HG03175 (cell line): ENCODE results near the gene UCN2.
"Not testable (repeated sequence)": the region's sequence is repeated elsewhere in the genome, so short reads cannot be mapped to it uniquely, and the experiment has no call there.

Experiments used
- ATAC-seq: cut with Tn5 transposase; IDR thresholded peaks from one replicate; pipeline ENCODE4 v1.9.1; 2021; ENCODE audit warnings: mild to moderate bottlenecking, moderate library complexity; ENCODE audit not compliant: unreplicated experiment

The UCN2 gene

DNA sequence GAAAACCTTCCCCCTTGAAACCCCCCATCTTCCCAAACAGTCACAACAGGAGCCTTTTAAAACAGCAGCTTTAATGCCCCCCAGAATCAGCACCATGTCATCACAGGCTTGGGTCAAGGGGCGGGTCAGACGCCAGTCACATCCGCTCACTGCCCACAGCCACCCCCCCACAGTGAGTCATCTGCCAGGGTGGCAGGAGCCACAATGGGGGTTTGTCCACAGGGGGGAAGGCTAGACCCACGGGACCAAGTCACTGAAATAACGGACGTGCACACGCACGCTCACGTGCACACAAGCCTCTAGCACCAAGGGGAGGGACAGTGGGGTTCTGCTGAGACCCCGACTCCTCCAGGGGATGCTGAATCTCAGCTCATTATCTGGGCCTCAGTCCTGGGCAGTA is 441 bp upstream of the UCN2 start:
- ATAC-seq: no peak

GRCh38 chr3:48562367-48563095 is 1.1 kb downstream of the UCN2 start:
- no peak for ATAC-seq

DNA sequence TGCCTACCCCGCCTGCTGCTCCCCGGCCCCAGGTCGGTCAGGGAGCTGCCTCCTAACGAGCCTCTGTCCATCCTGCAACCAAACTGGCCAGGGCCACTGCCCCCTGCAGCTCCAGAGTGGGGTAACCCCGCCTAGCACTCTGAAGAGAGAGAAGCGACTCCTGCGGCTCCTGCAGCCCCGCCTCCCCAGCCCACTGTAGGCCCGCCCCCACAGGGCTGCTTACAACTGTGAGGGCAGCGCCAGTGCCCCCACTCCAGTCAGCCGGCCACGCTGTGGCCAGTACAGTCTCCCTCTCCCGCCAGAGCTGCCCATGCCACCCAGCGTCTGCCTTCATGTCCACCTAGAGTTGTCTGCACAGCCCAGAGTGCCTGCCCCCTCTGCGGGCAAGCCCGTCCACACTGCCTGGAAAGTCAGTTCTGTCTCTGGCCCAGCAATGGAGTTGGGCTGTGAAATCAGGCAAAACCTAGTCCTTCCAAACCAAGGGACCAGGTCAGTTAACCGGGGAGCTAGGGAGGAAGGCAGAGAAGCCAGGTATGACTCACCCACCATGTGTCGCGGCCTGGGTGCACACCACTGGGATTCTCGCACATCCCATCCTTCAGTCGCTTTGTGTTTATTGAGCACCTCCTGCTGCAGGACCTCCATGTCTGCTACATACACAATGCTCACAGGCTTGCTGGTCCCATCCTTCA is 2.4 kb downstream of the UCN2 start:
- ATAC-seq: no peak

- no peak for ATAC-seq
Measured at GRCh38 chr3:48560648-48561018, 2.9 kb downstream of the UCN2 start.

- no peak for ATAC-seq
Measured at GRCh38 chr3:48558493-48559134, 5.0 kb downstream of the UCN2 start.

DNA sequence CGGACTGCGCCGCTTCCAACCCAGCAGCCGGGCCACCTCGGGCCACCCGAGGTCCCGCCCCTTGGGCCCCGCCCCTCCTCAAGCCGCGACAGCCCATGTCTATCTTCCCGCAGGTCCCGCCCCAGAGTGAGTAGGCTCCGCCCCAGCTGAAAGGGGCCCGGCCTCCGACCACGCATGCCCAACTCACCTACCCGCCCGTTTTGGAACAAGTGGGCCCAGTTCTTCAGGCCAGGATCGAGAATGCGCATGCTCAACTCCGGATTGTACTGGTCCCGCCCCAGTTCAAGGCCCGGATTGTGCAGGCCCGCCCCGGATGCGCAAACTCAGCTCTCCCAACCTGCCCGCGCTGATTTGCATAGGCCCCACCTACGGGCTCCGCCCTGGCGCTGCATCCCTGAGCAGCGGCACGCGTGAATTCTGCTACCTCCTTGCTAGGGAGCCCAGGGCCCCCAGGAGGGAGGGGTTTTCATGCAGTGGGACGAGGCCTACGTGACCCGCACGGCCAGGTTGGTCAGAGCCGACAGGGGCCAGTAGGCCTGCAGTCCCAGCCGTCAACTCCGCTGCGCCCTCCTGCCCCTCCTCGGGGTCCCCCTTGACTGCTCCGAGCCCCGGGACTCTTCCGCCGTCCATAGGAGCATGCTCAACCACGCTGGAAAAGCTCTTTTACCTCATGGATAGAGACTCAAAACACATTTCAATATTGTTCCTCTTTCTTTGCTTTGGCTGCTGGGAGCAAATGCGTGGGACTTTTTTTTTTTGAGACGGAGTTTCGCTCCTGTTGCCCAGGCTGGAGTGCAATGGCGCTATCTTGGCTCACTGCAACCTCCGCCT is 6.6 kb downstream of the UCN2 start, which contains the start of gene PFKFB4:
Gene PFKFB4 (minus strand): TSS at position 8 of the 831 bp plus-strand sequence. CDS start 26 bp downstream, outside the sequence.
- ATAC-seq: peak; percentile 88

DNA sequence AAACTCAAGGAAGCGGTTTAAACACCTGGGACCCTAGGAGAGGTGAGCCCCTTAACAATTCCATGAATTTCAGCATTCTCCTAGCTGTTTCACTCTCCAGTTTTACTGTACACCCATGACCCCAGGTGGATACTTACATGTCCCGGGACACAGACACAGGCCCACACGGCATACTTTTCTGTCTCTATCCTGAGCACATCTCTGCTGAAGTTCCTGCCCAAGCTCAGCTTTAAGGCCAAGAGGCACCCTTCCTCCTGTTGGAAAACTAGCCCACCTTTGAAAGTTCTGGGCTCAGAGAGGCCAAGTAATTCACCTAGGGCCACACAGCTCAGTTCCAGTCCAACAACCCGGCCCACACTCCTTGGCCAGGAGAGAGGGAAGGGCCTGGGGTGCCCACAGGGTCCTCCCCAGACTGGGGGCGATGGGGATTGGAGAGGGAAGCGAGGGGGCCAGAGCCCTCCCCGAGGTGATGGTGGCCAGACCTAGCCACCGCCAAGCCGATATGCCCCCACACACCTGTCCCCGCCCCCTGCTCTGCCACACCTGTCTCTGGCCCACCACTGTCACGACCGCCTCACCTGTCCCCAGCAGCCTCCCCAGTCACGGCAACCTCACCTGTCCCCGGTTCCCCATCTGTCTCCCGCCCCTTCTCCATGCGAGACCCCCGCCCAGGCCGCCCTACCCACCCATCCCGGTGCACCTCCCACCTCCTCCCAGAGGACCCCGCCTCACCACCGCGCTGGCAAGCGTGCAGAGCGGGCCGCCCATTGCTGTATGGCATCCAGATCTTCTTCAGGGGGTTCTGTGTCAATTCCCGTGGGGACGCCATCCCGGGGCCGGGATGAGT is 7.4 kb downstream of the UCN2 start:
- no peak for ATAC-seq

- no peak for ATAC-seq
Measured at GRCh38 chr3:48555231-48555948, 8.2 kb downstream of the UCN2 start.

DNA sequence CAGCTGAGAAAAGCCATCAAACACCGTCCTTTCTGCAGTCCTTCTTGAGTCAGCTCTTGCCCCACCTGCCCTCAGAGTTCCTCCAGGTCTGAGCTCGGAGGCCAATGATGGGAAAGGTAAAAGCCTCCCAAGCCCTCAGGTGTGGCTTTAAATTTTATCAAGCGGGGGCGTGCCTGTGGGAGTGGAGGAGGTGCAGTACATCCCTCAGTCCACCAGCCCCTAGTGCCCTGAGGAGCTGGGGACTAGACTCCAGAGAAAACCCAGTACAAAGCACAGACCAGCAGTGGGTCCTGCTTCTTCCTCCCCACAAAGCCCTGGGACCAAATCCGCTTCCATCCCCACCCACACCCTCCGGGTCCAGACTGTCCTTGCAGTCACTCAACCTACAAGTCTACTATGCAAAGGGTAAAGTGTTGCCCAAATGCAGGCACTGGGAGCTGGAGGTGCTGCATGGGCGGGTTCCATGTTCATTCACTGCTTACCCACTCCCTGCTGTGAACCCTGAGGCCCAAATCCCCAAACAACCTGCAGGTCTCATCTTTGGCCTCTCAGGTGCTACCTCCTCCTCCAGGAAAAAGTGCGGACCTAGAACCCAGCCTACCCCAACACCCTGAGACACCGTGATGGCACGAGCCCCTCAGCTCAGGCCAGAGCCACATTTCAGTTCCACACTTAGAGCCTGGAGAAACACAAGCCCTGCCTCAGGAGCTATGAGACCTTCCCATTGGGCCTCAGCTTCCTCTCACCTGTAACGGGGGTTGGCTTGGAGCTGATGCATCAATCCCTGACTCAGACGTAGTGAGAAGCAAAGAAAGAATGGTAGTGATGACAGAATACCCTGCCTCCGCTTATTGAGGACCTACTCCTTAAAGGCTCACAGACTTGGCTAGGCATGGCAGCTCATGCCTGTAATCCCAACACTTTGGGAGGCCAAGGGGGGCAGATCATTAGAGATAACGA is 9.4 kb downstream of the UCN2 start:
- ATAC-seq: no peak

DNA sequence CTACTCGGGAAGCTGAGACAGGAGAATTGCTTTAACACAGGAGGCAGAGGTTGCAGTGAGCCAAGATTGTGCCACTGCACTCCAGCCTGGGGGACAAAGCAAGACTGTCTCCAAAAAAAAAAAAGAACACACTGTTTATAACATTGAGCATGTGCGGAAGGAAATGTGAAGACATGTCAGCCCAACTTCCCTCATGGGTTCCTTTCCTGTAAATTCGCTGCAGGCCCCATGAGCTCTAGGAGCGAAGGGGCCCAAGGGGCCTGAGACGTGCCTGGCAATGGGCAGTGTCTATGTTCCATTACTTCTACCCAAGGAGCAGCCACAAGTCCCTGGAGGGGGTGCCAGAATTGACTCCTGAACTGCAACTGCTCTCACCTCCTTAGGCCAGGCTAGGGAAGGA is 10.2 kb downstream of the UCN2 start:
- no peak for ATAC-seq

- ATAC-seq: no peak
Measured at GRCh38 chr3:48552111-48552951, 11.2 kb downstream of the UCN2 start.

DNA sequence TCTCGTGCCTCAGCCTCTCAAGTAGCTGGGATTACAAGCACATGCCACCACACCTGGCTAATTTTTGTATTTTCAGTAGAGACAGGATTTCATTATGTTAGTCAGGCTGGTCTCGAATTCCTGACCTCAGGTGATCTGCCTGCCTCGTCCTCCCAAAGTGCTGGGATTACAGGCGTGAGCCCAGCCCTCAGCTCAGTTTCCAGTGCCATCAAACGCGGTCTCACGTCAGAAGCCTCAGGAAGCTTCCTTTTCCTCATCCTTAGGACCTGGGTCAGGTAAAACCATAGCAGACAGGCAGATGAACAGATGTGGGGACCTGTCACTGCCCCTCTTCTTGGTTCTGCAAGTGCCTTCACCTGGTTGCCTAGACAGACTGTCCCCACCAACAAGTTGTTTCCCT is 11.9 kb downstream of the UCN2 start:
- not testable (repeated sequence) for ATAC-seq

DNA sequence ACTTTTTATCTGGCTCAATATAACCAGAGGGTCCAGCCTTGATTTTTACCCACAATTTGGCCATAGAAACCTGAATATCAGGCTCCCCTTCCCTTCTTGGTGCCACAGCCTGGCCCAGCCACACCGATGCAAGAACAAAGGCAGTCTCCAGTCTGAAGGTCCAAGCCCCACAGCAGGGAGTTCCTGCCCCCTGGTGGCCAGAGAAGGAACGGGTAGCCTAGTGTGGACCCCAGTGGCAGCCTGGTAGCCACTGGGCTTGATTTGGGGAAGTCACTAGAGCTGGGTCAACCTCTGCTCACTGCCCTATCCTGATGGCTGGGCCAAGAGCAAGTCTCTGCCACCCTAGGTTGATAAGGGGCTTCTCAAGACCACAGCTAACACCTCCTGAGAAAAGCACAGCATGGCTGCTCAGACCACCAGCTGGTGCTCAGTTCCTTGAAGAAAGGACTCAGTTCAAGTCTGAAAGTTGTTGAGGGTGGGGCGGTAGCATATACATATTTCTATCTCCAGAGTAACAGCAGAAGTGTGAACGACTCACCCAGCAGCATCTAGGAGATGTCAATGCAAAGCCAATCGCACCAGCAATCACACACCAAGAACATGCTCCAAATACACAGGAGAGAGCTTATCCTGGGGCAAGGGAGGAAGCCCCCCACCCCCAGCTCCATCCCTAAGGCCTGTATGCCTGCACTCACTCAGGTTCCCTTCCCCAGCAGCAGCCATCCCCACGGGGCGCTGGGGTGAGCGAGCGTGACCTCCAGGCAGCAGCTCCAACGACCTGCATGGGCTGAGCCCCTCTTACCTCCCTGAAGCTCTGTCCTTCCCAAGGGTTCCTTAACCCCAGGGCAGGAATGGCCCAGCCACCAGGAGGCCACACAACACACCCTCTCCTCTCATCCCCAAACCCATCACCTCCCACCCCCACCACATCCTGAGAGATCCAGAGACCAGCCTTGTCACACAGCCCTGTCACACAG is 14.6 kb downstream of the UCN2 start:
- peak; percentile 60 for ATAC-seq

GRCh38 chr3:48548126-48548525 is 15.5 kb downstream of the UCN2 start:
- no peak for ATAC-seq

DNA sequence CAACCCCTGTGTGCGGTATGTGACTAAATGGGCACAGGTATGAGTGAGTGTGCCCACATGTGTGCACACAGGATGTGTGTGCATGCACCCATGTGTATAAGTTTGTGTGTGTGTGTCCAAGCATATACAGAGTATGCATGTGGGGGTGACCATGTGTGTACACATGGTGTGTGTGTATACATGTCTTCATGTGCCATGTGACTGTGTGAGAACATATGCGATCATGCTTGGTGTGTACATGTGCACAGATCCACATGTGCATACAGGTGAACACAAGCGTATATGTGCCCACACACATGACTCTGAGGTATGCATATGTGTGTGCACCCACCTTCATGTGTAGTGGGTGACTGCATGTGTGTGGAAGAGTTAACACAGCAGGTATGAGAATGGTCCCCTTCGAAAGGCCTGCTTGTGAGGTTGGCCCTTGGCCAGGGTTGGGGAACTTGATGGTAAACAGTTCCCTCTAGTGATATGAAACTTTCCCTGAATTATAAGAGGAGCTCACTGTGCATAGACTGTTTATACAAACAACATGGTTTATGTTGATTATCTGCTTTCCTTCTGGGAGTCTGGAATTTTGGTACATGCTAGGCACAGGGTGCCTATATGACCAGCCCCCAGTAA is 17.3 kb downstream of the UCN2 start:
- ATAC-seq: no peak

DNA sequence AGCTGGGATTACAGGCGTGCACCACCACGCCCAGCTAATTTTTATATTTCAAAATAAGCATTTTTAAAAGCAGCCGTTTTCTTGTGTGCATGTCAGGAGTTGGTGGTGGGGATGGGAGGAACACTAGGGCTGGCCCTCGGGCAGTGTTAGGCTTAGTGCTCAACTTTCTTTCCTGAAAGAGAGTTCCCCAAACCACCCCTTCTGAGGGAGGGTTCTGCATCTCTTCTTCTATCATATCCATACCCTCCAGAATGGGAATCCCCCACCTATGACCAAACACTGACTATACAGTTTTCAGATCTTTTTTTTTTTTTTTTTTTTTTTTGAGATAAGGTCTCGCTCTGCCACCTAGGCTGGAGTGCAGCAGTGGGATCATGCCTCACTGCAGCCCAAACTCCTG is 19.4 kb downstream of the UCN2 start:
- no peak for ATAC-seq
